SH-SY5Y (cell line): ENCODE measurements around the gene FNDC3A.

Experiments
- GATA2 ChIP-seq: IDR thresholded peaks from 2 replicates; pipeline ENCODE4 v1.6.1; 2011; ENCODE audit warnings: mild to moderate bottlenecking, low read depth, low read length
- GATA3 ChIP-seq: IDR thresholded peaks from 2 replicates; pipeline ENCODE4 v1.6.1; 2011; ENCODE audit warnings: low read depth, mild to moderate bottlenecking, low read length, moderate library complexity

GRCh38 chr13:48945626-48946025 lies 30.1 kb upstream of the FNDC3A start:
- TF ChIP-seq GATA3 (no peak), GATA2 (no peak)
